ENCODE results near the gene ZNF574.
A peak's percentile ranks its signal among the peaks of the same experiment; 100 is the strongest.

The ZNF574 gene

DNA sequence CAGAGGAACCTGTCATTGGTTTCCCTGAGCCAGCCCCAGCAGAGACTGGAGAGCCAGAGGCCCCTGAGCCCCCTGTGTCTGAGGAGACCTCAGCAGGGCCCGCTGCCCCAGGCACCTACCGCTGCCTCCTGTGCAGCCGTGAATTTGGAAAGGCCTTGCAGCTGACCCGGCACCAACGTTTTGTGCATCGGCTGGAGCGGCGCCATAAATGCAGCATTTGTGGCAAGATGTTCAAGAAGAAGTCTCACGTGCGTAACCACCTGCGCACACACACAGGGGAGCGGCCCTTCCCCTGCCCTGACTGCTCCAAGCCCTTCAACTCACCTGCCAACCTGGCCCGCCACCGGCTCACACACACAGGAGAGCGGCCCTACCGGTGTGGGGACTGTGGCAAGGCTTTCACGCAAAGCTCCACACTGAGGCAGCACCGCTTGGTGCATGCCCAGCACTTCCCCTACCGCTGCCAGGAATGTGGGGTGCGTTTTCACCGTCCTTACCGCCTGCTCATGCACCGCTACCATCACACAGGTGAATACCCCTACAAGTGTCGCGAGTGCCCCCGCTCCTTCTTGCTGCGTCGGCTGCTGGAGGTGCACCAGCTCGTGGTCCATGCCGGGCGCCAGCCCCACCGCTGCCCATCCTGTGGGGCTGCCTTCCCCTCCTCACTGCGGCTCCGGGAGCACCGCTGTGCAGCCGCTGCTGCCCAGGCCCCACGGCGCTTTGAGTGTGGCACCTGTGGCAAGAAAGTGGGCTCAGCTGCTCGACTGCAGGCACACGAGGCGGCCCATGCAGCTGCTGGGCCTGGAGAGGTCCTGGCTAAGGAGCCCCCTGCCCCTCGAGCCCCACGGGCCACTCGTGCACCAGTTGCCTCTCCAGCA lies 4.2 kb downstream of the ZNF574 start:
- DNase-seq (no peak), ATAC-seq (no peak)

DNA sequence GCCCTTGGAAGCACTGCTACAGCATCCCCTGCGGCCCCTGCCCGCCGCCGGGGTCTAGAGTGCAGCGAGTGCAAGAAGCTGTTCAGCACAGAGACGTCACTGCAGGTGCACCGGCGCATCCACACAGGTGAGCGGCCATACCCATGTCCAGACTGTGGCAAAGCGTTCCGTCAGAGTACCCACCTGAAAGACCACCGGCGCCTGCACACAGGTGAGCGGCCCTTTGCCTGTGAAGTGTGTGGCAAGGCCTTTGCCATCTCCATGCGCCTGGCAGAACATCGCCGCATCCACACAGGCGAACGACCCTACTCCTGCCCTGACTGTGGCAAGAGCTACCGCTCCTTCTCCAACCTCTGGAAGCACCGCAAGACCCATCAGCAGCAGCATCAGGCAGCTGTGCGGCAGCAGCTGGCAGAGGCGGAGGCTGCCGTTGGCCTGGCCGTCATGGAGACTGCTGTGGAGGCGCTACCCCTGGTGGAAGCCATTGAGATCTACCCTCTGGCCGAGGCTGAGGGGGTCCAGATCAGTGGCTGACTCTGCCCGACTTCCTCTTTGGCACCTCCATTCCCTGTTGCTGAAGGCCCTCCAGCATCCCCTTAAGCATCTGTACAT lies 4.9 kb downstream of the ZNF574 start:
- DNase-seq = no peak
- ATAC-seq = no peak

- DNase-seq (no peak), ATAC-seq (no peak)
Observed at GRCh38 chr19:42081584-42082203, 5.7 kb downstream of the ZNF574 start.

DNA sequence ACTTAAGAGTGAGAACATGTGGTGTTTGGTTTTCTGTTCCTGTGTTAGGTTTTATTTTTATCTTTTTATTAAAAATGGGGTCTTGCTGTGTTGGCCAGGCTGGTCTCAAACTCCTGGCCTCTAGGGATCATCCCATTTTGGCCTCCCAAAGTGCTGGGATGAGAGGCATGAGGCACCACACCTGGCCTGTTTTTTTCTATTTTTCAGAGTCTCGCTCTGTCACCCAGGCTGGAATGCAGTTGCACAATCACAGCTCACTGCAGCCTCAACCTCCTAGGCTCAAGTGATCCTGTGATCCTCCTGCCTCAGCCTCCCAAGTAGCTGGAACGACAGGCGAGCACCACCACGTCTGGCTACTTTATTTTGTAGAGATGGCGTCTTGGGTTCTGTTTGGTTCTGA lies 7.6 kb downstream of the ZNF574 start:
- ATAC-seq = no peak
- no peak for DNase-seq

- ATAC-seq (no peak), DNase-seq (no peak)
Observed at GRCh38 chr19:42086188-42086736, 10.3 kb downstream of the ZNF574 start.

DNA sequence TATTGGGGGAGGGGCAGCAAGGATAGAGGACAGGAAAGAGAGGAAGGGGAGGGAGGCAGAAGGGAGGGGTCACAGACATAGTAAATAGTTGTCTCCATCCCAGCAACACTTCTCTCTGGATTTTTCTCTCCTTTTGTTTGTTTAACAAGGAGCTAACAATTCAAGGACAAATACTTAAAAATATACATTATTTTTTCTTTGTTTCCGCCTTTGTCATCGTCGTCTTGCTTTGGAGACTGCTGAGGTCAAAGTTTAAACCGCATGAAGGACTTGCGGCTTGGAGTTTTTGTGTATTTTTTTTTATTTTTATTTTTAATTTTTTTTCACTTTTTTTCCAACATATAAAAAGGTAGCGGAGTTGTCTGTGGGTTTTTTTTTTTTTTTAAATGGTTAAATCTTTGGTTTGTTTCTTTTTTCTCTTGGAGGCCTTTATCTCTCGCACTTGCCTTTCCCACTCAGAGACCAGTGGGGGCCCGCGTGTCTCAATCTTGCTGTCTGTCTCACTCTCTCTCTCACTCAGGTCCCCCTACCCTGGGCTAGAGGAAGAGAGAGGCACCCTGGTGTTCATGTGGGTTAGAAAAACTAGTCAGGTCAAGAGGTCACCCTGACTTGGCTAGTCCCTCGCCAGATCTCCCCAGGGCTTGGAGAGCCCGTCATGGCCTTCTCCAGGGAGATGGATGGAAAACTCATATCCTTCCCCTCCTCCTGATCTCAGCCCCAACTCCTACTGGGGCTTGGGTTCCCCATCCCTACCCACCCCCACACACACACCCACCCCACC lies 11.0 kb downstream of the ZNF574 start:
- ATAC-seq (no peak), DNase-seq (no peak)

DNA sequence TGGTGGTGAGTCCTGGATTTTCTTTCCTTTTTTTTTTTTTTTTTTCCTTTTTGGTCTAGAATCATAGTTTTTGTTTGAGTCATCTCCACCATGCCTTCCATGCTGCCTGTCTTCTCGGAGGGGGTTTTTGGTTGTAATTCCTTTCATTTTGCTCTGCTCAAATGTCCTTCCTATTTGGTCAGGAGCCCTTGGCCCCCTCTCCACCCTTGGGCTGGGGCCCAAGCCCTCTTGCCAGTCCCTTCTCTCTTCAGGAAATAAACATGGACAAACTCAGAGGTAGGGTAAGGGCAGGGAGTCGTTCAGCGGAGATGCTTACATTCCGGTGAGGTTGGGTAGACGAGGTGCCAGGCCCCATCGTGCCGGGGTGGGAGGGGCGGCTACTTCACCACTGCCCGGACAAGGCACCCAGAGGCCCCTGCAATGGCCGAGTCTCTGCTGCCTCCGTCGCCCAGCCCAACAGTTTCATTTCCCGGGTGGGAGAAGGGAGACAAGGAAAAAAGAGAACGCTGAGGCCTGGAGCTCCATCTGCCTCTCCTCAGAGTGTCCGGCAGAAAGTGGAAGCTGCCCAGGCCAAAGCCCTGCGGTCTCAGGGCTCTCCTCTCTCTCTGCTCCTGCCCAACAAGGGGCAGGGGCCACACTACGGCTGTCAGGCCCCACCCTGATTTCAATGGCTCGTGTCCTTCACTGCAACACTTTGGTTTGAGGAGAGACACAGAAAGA lies 12.7 kb downstream of the ZNF574 start:
- DNase-seq (no peak), ATAC-seq (no peak)

DNA sequence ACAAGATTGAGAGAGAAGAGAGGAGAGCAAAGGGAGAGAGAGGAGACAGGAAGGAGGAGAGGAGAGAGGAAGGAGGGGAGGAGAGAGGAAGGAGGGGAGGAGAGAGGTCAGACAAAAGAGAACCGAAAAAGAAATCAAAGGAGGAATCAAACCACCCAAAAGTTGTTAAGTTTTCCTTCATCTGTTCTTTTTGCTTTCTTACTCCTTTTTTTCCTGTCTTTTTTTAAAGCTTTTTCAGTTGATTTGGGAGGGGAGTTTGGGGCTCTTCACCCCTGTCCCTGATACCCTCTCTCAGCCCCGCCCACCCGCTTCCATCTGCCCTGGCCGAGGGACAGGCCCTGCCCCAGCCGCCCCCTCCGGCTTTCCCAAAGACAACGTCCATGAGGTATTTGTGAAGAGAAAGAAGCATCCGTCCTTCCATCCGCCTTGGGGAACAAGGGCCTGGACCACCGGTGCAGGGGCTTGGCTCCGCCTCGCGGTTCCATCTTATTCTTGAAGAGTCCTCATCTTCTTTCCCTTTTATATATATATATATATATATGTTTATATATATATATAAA lies 13.3 kb downstream of the ZNF574 start:
- no peak for DNase-seq
- ATAC-seq = no peak

DNA sequence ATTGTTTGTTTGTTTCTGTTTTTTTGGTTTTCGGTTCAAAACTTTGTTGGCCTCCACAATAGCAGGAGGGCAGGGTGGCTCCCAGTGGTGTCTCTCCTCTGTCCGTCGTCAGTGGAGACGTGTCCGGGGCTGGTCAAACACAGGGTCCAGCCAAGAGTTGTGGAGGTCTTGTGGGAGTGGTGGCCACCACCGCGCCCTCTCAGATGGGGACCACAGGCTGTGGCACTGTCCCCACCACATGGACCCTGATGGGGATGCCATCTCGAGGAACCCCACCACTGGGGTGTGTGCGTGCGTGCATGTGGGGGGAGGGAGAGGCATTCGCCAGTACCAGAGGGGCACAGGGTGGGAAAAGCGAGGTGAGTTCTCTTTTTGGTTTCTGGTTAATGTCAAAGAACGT lies 13.8 kb downstream of the ZNF574 start:
- ATAC-seq (no peak), DNase-seq (no peak)

DNA sequence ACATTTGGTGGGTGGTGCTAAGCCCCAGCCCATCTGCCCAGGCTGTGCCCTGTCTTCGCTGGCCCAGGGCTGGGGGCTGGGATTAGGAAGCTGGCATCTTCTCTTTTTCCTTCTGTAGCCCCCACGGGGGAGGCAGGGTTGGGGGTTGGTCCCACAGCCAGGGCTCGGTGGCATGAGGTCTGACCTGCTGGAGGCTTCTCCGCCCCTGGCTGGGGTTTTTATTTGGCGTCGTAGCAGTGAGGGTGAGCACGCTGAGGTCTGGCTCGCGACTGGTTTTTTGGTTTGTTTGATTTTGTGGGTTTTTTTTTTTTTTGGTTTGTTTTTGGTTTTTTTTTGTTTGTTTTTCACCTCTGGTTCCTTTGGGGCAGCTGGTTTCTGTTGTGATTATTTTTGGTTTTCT lies 14.7 kb downstream of the ZNF574 start:
- ATAC-seq (no peak), DNase-seq (no peak)

GRCh38 chr19:42091300-42091699 lies 15.3 kb downstream of the ZNF574 start:
- no peak for ATAC-seq
- no peak for DNase-seq

GRCh38 chr19:42091742-42092141 lies 15.8 kb downstream of the ZNF574 start:
- ATAC-seq = no peak
- DNase-seq = no peak

GRCh38 chr19:42092350-42092749 lies 16.4 kb downstream of the ZNF574 start:
- DNase-seq (peak; percentile 51), ATAC-seq (peak; percentile 32)

DNA sequence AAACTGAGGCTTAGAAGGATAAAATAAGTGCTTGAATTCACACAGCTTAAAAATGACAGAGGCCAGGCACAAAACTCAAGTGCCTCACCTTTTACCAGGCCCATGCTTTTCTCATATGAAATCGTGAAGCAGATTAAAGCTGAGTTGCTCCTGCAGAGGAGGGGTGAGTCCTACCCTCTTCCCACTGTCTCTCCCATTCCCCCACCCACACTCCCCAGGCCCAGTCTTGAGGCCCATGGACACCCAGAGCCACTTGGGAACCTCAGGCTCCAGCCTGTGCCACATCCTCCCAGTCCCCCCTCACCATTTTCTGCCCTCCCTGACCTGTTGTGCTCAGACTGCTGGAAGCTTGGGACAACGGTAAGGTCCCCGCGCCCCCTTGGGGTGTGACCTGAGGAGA lies 17.5 kb downstream of the ZNF574 start:
- DNase-seq = no peak
- ATAC-seq = no peak

GRCh38 chr19:42093926-42094325 lies 18.0 kb downstream of the ZNF574 start:
- DNase-seq (no peak), ATAC-seq (no peak)

DNA sequence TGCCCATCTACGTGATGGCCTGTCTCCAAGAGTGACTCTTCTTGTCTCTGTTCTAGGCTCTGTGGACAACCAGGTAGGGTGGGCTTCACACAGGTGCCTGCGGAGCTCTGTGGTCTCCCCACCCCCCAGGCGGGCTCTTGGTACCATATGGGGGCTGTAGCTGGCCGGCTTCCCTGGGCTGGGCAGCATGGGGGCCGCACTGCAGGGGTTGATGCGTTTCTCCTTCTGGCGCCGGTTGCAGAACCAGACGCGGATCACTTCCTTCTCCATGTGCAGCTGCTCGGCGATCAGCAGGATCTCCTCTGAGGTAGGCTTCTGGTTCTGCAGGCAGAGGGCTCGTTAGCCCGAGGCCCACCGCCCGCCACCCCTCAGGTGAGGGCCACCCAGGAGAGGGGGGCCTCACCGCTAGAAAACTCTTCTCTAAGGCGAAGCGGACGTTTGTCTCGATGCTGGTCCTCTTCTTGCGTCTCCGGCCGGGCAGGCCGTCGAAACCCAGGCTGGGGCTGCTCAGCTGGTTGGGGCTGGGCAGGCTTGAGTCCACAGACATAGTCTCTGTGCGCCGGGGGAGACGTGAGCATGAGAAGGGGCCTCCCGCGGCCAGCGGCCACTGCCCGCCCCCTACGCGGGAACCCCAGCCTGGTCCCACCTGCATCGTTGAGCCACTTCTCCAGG lies 19.3 kb downstream of the ZNF574 start:
- ATAC-seq (no peak), DNase-seq (no peak)

DNA sequence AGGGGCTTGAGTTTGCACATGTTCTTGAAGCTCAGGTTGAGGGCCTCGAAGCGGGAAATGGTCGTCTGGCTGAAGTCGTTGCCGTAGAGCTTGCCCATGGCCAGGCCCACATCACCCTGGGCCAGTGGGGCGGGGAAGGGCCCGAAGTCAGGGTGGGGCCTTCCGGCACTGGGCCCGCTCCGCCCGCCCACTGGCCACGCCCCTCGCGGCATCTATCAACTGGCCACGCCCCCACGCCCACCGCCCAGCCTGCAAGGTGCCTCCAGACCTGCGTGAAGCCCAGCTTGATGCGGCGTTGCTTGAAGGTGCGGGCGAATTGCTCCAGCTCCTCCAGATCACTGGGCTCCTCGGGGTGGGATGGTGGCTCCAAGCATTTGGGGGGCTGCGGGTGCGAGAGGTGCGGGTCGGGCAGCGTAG lies 19.9 kb downstream of the ZNF574 start:
- ATAC-seq = no peak
- DNase-seq = no peak

DNA sequence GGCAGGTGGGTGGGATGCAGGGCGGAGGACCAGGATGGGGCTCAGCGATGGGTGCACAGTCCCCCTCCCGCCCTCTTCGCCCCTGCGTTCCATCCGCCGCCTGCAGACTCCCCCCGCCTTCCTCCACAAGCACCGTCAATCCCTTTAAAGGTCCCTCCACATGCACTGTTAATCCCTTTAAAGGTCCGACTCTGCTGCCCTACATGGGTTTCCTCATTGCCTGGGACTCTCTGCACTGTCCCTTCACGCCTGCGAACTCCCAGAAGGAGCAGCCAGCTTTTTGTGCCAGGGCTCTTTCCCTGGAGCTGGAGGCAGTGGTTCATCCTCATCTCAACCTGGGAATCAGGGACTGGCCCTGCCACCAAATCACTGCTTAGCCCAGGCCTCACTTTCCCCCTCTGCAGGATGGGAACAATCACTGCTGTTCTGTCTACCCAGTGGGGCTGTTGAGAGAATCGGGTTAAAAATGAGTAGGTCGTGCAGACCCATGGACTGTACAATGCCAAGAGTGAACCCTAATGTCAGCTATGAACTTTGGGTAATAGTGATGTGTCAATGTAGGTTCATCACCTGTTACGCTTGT lies 20.4 kb downstream of the ZNF574 start:
- ATAC-seq = no peak
- no peak for DNase-seq

- ATAC-seq (no peak), DNase-seq (no peak)
Observed at GRCh38 chr19:42097461-42097860, 21.5 kb downstream of the ZNF574 start.

GRCh38 chr19:42098781-42099180 lies 22.8 kb downstream of the ZNF574 start:
- no peak for DNase-seq
- no peak for ATAC-seq

Measured in stimulated activated naive CD8-positive, alpha-beta T cell treated with anti-CD3 and anti-CD28 coated beads, Interleukin-15, Interleukin-2, amounts not matched to agents 100 U/mL and 50 U/mL, for 24 hours (primary cell).